Measurements from ENCODE around the gene EGFR.

Gene EGFR

DNA sequence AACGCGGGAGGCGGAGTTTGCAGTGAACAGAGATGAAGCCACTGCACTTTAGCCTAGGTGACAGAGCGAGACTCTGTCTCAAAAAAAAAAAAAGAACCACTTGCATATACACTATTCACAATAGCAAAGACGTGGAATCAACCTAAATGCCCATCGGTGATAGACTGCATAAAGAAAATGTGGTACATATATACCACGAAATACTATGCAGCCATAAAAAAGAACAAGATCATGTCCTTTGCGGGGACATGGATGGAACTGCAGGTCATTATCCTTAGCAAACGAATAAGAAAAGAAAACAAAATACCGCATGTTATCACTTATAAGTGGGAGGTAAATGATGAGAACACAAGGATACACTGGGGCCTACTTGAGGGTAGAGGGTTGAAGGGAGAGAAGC, 39.5 kb downstream of the EGFR start:
- Histone ChIP-seq H3F3A (ENCODE audit: insufficient read depth, low read length) (no peaks in the 10 kb centered on the region), H4K20me1 (ENCODE audit: insufficient read depth, low read length) (no peaks in the 10 kb centered on the region), H3K4me2 (ENCODE audit: low read depth, low read length) (no peak overlapping the region), H3K36me3 (replicated peaks; ENCODE audit: insufficient read depth, low read length) (no peaks in the 10 kb centered on the region), H3K9ac (ENCODE audit: low read length) (no peak overlapping the region), H3K4me3 (ENCODE audit: low read length) (no peak overlapping the region), H3K9me3 (replicated peaks; ENCODE audit: insufficient read depth, low read length) (no peaks in the 10 kb centered on the region), H3K9me2 (replicated peaks; ENCODE audit: insufficient read depth, low read length) (no peaks in the 10 kb centered on the region), H3K27me3 (replicated peaks; ENCODE audit: insufficient read depth, low read length) (no peaks in the 10 kb centered on the region), H2AFZ (ENCODE audit: low read length) (no peak overlapping the region), H3K4me1 (ENCODE audit: low read length) (no peaks in the 10 kb centered on the region), H3K79me2 (ENCODE audit: low read length) (no peaks in the 10 kb centered on the region), H3K27ac (ENCODE audit: low read length) (no peak overlapping the region)
- no peak for DNase-seq
- TF ChIP-seq, protein P1, sequence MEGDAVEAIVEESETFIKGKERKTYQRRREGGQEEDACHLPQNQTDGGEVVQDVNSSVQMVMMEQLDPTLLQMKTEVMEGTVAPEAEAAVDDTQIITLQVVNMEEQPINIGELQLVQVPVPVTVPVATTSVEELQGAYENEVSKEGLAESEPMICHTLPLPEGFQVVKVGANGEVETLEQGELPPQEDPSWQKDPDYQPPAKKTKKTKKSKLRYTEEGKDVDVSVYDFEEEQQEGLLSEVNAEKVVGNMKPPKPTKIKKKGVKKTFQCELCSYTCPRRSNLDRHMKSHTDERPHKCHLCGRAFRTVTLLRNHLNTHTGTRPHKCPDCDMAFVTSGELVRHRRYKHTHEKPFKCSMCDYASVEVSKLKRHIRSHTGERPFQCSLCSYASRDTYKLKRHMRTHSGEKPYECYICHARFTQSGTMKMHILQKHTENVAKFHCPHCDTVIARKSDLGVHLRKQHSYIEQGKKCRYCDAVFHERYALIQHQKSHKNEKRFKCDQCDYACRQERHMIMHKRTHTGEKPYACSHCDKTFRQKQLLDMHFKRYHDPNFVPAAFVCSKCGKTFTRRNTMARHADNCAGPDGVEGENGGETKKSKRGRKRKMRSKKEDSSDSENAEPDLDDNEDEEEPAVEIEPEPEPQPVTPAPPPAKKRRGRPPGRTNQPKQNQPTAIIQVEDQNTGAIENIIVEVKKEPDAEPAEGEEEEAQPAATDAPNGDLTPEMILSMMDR (IDR thresholded peaks at IDR 0.05; ENCODE audit: low read length): no peak
- TF ChIP-seq EZH2 (optimal IDR thresholded peaks at IDR 0.05; ENCODE audit: low read depth, low read length): no peak

DNA sequence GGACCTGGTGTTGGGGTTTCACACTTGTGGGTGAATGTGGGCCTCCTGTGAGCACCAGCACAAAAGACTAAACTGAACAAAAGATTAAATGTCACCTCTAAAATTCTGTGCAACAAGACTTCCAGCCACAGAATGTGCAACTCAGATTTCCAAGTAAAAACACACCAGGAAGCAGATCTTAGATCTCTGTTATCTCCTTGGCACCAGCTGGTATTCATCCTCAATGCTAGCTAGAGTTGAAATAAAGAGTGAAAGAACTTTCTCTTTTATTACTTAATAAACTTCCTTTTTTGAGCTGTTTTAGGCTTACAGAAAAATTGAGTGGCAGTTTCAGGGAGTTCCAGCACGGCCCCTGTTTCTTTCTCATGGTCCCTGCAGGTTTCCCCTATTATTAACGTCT, 40.2 kb downstream of the EGFR start:
- DNase-seq: no peak
- Histone ChIP-seq H3K9ac (ENCODE audit: low read length) (no peak overlapping the region), H3K9me2 (replicated peaks; ENCODE audit: insufficient read depth, low read length) (no peaks in the 10 kb centered on the region), H3K27me3 (replicated peaks; ENCODE audit: insufficient read depth, low read length) (no peaks in the 10 kb centered on the region), H3K27ac (ENCODE audit: low read length) (no peak overlapping the region), H3K4me1 (ENCODE audit: low read length) (no peaks in the 10 kb centered on the region), H3K4me2 (ENCODE audit: low read depth, low read length) (no peak overlapping the region), H3K9me3 (replicated peaks; ENCODE audit: insufficient read depth, low read length) (no peaks in the 10 kb centered on the region), H4K20me1 (ENCODE audit: insufficient read depth, low read length) (no peaks in the 10 kb centered on the region), H2AFZ (ENCODE audit: low read length) (no peak overlapping the region), H3K4me3 (ENCODE audit: low read length) (no peak overlapping the region), H3K36me3 (replicated peaks; ENCODE audit: insufficient read depth, low read length) (no peaks in the 10 kb centered on the region), H3F3A (ENCODE audit: insufficient read depth, low read length) (no peaks in the 10 kb centered on the region), H3K79me2 (ENCODE audit: low read length) (no peaks in the 10 kb centered on the region)
- TF ChIP-seq EZH2phosphoT487 (IDR thresholded peaks at IDR 0.05; ENCODE audit: low read length) (no peak), EZH2 (optimal IDR thresholded peaks at IDR 0.05; ENCODE audit: low read depth, low read length) (no peak)
- TF ChIP-seq, protein P1 (IDR thresholded peaks at IDR 0.05; ENCODE audit: low read length): no peak

DNA sequence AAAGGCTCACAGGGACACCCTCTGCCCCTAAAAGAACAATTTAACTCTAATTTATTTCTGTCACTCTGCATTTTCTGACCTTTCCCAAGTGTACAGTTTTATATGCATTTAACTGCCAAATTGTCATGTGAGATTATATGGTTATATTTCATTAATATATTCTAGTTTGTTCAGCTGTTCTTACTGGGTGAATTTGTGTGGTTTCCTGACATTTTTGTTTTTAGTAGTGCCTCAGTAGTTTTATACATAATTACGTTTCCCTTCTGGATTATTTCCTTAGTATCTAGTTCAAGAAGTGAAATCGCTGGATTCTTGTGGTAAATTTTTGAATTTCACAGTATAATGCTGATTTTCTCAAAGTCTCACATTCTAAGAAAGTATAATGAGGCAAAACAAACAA, 41.3 kb downstream of the EGFR start:
- no peaks in the 10 kb centered on the region for H3K79me2 ChIP-seq (ENCODE audit: low read length)
- no peak overlapping the region for H3K27ac ChIP-seq (ENCODE audit: low read length)
- H3K4me3 ChIP-seq (ENCODE audit: low read length): no peak overlapping the region
- H3K9me3 ChIP-seq (replicated peaks; ENCODE audit: insufficient read depth, low read length): no peaks in the 10 kb centered on the region
- H3K9me2 ChIP-seq (replicated peaks; ENCODE audit: insufficient read depth, low read length): no peaks in the 10 kb centered on the region
- H3K4me2 ChIP-seq (ENCODE audit: low read depth, low read length): no peak overlapping the region
- H3F3A ChIP-seq (ENCODE audit: insufficient read depth, low read length): no peaks in the 10 kb centered on the region
- H4K20me1 ChIP-seq (ENCODE audit: insufficient read depth, low read length): no peaks in the 10 kb centered on the region
- H3K9ac ChIP-seq (ENCODE audit: low read length): no peak overlapping the region
- no peaks in the 10 kb centered on the region for H3K36me3 ChIP-seq (replicated peaks; ENCODE audit: insufficient read depth, low read length)
- H3K4me1 ChIP-seq (ENCODE audit: low read length): no peaks in the 10 kb centered on the region
- H2AFZ ChIP-seq (ENCODE audit: low read length): no peak overlapping the region
- no peaks in the 10 kb centered on the region for H3K27me3 ChIP-seq (replicated peaks; ENCODE audit: insufficient read depth, low read length)
- DNase-seq: no peak
- TF ChIP-seq EZH2 (optimal IDR thresholded peaks at IDR 0.05; ENCODE audit: low read depth, low read length): no peak
- TF ChIP-seq EZH2phosphoT487 (IDR thresholded peaks at IDR 0.05; ENCODE audit: low read length): no peak
- TF ChIP-seq, protein P1 (IDR thresholded peaks at IDR 0.05; ENCODE audit: low read length): no peak
